ENCODE results near the gene NUP107.
A peak's percentile ranks its signal among the peaks of the same experiment; 100 is the strongest.

NUP107 gene

DNA sequence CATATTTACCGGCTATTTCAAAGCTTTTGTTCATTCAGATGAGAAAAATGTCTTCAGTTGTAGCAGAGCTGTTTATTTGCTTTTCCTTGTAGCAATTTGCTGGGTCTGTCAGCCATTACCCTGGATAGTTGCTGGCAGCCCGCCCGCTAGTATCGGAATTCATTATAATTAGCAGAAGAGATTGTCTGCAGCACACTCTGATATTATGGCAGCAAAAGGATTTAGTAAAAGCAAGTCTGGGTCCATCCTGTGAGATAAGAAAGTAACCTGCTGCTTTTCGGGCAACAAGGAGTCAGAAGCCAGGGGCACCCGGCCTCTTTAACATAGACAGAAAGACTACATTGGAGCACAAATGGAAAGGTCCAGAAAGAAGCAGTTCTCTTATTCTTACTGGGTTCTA is 53.1 kb downstream of the NUP107 start:
- no peak for DNase-seq (ENCODE audit: low read depth in 2 of 2)

DNA sequence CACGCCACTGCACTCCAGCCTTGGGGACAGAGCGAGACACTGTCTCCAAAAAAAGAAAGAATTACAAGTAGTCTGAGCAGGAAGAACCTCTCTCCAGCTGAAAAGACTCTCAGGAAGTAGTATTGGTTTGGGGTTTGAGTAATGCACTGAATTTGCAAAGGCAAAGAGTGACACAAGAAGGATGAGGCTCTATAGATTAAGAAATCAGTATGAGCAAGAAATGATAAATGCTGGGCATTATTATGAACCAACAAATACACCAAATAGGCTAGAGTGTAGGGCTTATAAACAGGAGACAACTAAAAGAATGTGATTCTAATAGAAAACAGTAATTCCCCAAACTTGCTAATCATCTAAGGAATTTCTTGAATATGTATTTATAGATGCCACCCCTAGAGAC is 56.6 kb downstream of the NUP107 start:
- DNase-seq (ENCODE audit: low read depth in 2 of 2) = no peak

DNA sequence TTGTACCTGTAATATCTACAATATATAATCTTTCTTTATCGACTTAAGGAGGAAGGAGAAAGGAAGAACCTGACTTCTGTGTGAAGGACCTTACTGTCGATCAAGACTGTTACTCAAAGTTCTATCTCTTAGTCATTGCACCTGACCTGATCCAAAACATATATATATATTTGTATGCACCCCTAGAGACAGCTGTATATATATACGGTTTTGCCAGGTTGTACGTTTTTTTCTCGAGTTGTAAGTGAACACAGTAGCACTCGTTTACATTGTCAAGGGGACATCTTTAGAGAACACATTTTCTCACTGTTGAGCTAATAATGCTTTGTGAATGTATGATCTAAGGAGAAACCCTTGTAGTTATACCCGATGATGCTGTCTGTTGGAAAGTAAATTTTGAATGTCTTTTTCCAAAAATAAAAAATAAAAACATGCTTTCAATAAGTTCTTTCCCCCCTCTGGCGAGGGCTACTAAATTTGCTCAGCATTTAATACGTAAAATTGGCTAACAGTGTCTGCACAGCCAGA is 58.7 kb downstream of the NUP107 start:
- DNase-seq (ENCODE audit: low read depth in 2 of 2) = no peak

DNA sequence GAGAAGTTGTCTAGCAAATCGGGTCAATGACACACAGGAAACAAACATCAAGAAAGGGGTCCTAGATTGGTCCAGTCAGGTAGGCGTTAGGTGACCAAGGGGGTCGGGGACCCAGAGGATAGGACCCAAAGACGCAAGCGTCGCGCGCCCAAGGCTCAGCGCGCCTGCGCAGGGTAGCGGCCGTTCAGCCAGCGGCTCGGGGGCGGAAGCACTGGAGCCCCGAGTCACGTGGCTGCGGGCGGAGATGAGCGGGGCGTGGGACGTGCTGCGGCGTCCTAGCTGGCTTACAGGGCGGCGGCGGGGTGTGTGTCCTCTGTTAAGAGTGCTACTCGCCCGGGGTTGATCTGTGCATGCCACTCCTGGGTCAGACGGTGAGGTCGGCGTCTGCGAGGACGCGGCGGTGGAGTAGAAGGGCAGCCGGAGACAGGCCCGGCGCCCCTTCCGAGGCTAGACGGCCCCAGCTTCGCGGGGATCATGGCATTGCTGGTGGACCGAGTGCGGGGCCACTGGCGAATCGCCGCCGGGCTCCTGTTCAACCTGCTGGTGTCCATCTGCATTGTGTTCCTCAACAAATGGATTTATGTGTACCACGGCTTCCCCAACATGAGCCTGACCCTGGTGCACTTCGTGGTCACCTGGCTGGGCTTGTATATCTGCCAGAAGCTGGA is 59.3 kb downstream of the NUP107 start, which contains the start of gene SLC35E3:
Gene SLC35E3, plus strand, starts transcription at position 273 of the 668 bp plus-strand sequence. Its CDS starts 202 bp downstream, at position 475.
- DNase-seq (ENCODE audit: low read depth in 2 of 2) = peak; percentile 57 to 59

DNA sequence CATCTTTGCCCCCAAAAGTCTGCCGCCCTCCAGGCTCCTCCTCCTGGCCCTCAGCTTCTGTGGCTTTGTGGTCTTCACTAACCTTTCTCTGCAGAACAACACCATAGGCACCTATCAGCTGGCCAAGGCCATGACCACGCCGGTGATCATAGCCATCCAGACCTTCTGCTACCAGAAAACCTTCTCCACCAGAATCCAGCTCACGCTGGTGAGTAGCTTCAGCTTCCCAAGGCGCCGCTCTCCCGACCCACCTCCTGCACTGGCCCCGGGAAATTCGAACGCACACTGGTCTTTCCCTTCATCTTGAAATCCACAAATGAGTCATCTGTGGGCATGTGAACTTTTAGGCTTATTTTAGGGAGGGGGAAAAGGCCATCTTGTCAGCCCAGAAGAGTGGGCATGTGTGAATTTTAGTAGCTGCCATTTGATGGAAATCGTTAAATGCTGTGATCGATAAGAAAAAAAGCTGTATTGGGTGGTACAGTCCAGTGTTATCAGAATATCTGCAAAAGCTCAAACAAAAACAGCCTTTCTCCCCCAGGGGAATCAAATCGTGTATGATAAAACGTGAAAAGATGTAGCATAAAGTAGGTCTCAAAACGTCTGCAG is 59.9 kb downstream of the NUP107 start:
- no peak for DNase-seq (ENCODE audit: low read depth in 2 of 2)

DNA sequence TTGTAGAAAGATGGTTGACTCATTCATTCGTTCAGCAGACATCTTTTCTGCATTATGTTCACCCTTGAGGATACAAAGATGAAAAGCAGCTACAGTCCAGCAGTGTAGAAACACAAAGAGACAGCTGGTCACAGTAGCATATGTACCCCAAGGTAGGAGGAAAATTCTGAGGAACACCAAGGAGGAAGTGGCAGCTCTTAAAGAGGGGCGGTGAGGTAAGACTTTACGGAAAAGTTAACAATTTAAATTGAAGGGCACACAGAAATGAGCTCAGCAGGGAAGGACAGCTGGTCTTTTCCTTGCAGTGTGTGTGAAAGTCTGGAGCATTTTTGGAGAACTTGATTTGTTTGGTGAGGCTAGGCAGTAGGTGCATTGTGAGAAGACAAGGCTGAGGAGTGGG is 62.7 kb downstream of the NUP107 start:
- no peak for DNase-seq (ENCODE audit: low read depth in 2 of 2)

DNA sequence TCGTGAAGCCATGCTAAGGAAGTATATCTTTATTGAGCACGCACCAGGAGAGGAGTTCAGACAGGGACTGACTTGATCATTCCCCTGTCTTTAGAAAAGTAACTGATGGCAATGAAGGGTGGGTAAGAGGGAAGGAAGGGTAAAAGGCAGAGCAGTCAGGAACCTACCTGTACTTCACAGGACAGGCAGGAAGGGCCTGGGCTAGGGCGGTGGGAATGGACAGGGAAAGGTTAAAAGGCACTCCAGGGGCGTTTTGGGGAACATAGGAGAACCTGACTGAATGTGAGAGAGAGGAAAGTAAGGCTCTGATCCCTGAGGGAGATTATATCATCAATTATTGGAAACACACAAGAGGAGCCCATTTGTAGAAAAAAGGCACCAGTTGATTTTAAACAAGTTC is 63.1 kb downstream of the NUP107 start:
- DNase-seq (ENCODE audit: low read depth in 2 of 2) = no peak

DNA sequence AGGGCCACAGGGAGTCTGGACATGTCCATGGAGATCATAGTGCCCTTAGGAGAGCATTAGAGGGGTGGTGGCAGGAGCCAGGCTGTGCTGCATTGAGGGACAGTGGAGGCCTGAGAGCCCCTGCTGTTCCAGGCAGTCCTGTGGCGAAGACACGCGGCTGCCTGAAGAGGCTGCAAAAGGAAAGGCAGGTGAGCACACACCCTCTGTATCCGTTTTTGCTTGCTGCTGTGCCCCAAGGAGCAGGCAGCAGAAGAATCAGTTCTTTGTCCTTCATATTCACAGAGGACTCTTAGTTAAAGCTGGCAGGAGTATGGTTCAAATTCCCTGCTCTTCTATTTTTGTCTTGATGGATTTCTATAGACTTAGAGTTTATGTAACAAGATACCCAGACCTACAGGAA is 63.7 kb downstream of the NUP107 start:
- no peak for DNase-seq (ENCODE audit: low read depth in 2 of 2)

DNA sequence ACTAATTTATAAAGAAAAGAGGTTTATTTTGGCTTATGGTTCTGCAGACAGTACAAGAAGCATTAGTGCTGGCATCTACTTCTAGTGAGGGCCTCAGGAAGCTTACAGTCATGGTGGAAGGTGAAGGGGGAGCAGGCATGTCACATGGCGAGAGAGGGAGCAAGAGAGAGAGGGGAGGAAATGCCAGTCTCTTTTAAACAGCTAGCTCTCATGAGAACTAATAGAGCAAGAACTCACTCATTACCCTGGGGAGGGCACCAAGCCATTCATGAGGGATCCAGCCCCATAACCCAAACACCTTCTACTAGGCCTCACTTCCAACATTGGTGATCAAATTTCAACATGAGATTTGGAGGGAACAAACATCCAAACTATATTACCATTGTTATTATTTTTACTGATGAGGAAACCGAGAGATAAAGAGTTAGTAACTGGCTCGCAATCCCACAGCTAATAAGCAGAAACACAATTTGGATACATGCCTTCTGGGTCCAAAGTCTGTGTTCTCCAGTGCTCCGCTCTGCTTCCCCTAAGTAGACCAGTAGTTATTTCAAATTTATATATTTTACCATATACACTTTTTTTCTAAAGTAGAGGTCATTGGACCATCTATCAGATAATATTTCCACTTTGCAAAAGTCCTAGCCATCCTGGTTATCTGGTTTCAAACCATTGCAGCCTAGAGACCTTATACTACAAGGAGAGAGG is 68.9 kb downstream of the NUP107 start:
- DNase-seq (ENCODE audit: low read depth in 2 of 2) = no peak

DNA sequence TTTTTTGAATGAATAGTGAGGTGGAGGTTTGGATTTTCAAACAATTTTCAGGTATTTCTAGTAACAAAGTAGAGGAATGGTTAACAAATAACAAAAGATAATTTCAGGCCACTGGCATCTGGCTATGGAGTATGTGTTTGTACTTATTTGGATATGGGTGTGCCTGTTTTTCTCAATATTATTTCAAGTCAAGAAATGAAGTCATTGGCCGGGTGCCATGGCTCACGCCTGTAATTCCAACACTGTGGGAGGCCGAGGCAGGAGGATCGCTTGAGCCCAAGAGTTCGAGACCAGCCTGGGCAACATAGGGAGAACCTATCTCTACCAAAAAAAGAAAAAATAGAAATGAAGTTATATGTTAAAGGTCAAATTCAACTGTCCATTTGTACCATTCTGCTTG is 73.1 kb downstream of the NUP107 start:
- DNase-seq (ENCODE audit: low read depth in 2 of 2) = no peak

DNA sequence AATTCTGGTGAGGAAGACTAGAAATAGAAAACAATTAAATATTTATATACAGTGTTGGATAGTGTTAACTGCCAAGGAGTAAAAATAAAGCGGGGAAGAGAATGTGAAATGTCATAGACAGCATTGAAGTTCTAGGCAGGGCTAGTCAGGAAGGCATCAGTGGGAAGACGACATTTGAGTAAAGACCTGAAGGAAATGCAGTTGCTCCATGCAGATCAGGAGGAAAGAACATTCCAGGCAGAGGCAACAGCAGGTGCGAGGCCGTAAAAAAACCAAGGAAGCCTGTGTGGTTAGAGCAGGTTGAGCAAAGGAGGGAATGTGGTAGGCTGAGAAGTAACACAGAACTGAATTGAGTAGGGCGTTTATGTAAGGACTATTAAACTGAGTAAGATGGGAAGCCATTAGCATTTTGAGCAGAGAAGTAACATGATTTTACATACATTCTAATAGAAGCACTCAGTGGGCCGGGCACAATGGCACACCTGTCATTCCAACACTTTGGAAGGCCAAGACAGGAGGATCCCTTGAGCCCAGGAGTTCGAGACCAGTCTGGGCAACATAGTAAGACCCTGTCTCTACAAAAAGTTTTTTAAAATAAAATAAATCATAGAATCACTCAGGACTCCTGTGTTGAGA is 74.1 kb downstream of the NUP107 start:
- DNase-seq (ENCODE audit: low read depth in 2 of 2) = no peak

DNA sequence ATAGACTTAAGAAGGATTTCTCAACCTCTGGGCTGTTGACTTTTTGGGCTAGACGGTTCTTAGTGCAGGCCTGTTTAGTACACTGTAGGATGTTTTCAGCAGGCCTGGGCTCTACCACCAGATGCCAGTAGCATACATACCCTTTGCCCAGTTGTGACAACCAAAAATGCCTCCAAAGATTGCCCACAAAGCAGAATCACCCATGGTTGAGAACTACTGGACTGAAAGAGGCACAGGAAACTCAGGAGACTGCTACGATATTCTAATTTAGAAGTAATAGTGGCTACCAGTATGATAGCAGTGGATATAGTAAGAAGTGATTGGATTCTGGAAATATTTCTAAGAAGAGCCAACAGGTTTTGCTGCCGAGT is 74.6 kb downstream of the NUP107 start:
- no peak for DNase-seq (ENCODE audit: low read depth in 2 of 2)

DNA sequence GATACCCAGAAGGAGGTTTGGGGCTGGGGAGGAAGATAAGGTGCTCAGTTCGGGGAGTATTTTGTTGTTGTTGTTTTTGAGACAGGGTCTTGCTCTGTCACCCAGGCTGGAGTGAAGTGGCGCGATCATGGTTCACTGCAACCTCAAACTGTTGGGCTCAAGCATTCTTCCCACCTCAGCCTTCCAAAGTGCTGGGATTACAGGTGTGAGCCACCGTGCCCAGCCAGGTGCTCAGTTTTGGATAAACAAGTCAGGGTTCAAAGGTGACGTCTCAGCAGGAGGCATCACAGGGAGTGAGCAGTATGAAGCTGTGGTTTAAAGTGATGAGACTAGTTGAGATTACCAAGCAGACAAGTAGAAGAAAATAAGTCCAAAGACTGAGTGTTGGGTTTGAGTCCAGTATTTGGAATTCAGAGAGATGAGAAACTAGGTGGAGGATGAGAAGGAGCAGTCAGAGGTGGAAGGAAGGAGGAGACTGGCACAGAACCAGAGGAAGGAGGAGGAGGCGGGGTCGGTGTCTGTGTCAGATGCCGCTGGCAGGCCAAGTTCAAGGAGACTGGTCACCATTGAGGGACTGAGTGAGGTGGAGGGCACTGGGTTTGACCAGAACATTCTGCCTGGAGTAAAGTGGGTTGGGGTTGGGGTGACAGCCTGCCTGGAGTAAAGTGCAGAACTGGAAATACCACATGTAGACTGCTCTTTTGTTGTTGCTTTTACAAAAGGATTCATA is 75.3 kb downstream of the NUP107 start:
- no peak for DNase-seq (ENCODE audit: low read depth in 2 of 2)

DNA sequence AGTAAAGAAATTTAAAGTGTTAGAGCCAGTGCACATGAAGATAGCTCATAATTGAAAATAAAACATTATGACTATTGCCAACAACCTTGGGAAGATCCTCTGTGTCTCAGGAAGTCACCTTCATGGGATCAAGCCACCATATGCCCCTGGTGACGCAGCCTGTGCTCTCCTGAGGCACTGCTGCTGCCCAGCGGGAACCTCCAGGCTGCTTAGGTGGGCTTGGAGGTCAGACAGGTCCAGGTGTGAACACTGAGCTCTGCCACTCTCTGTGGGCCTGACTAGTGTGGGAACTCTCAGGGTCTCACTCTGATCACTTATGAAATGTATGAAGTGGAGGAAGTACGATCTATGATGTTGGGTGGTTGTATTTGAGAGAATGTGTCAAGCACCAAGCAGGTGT is 75.9 kb downstream of the NUP107 start:
- DNase-seq (ENCODE audit: low read depth in 2 of 2) = no peak

DNA sequence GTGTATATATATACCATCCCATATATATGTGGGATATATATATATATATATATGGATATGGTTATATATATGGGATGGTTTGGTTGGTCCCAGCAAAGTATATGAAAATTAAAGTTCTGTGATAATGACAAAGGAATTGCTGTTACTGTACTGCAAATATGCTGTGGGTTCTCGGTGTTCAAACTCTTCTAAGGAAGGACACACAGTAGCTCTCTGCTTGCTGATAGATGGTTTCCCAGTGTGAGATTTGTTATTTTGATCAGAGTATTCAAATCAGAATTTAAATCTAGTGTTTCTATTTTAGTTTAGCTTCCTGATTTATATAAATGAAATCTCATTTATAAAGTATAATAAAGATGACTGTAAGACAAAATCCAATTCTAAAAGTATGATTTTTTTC is 78.9 kb downstream of the NUP107 start:
- DNase-seq (ENCODE audit: low read depth in 2 of 2) = no peak

DNA sequence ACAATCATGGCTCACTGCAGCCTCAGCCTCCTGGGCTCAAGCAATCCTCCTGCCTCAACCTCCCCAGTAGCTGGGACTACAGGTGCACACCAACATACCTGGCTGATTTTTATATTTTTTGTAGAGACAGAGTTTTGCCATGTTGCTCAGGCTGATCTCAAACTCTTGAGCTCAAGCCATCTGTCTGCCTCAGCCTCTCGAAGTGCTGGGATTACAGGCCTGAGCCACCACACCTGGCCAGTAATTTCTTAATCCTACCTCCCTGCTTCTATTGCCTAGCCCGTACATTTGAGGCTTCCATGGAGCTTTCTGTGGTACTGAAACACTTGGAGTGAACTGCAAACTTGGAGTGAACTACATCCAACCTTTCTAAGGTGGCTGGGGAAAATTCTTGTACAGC is 79.9 kb downstream of the NUP107 start:
- DNase-seq (ENCODE audit: low read depth in 2 of 2) = no peak

DNA sequence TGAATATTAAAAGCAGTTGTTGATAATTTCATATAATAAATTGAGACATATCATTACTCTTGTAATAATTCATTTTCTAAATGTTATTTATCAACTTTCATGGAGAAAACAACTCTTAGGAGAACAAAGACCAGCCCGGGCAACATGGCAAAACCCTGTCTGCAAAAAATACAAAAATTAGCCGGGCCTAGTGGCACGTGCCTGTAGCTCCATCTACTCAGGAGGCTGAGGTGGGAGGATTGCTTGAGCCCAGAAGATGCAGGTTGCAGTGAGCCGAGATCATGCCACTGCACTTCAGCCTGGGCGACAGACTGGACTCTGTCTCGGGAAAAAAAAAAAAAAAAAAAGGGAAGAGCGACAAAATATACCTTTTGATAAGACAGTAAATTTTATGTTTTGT is 80.4 kb downstream of the NUP107 start:
- no peak for DNase-seq (ENCODE audit: low read depth in 2 of 2)

DNA sequence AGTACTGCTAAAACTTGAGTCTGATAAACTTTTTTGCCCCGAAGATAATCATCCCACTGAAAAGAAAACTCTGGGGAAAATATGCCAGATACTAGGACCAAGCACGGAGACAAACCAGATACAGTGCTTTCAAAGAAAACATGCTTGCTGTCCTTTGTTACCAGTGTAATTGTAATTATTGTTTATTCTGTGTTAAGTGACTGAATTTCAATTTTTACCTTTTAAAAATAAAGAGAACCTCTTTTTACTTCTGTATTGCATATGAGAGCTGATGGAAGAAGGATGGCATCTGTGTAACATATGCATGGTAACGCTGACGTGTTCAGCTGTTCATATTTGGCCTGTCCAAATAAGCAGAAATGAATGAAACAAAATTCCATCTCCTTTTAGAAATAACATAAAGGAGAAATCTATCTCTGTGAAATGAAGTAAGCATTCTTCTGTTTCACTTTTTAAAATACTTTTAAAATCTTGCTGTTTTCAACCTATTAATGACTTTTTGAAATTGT is 81.7 kb downstream of the NUP107 start:
- peak; percentile 18 to 23 for DNase-seq (ENCODE audit: low read depth in 2 of 2)

DNA sequence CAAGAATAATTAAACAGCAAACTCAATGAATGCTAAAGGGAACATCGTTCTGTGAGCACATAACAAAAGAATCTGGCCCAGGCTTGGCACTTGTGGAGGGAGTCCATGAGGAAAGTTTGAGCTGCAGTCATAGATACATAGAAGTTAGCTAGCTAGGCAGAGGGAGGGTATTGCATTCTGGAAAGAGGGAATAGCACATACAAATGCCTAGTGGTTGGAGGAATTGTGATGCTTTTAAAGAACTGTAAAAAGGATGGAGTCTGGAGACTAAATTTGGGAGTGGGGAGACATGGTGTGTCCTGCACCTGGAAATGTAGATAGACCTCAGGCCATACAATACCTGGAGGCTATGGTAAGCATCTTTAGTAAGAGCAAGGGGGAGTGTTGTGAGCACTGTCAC is 83.2 kb downstream of the NUP107 start:
- DNase-seq (ENCODE audit: low read depth in 2 of 2) = no peak

DNA sequence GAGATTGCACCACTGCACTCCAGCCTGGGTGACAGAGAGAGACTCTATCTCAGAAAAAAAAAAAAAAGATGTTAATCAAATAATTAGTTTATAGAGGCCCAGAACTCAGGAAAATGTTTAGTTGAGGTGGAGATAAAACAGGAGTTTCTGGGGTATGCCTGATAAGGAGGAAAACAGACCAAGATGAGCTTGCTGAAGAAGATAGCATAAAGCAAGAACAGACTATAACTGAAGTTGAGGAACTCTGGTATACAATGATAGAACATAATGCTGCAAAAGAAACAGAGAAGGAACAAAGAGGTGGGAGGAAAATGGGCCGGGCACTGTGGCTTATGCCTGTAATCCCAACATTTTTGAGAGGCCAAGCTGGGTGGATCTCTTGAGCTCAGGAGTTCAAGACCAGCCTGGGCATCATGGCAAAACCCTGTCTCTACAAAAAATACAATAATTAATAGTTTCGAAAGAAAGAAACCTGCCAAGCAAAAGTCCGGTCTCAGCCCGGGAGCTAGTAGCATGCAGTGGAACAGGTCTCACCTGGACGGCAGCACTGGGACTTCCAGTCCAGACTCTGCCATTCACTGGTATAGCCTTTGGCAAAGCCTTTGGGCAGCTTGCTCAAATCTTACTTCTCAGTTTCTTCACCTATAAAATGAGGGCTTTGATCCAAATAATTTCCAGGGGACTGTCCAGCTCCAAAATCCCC is 84.6 kb downstream of the NUP107 start:
- DNase-seq (ENCODE audit: low read depth in 2 of 2) = no peak

DNA sequence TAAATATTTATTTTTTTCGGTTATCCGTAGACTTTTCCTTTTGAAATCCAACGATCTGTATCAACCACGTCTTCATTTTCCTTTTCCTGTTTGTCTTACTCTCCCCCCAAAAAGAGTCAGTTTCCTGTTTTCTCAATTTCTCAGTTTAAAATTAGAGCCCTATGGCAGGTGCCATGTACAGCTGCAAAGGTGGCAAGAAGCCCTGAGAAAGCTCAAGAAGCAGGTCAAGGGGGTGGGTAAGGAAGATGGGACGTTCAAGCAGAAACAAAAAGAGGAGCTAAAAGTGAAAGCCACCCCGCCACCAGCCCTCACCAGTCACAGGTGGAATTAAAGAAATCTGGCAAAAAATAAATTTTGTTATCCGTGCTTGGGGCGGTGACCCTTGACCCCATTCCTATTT is 85.9 kb downstream of the NUP107 start:
- DNase-seq (ENCODE audit: low read depth in 2 of 2) = no peak
